GM18909 (cell line): ENCODE measurements around the gene STAG1.
"Not testable (repeated sequence)": the region's sequence is repeated elsewhere in the genome, so short reads cannot be mapped to it uniquely, and the experiment has no call there.

Source experiments
- ATAC-seq: cut with Tn5 transposase; IDR thresholded peaks from one replicate; pipeline ENCODE4 v1.9.1; 2021; ENCODE audit warnings: mild to moderate bottlenecking; ENCODE audit not compliant: unreplicated experiment, poor library complexity

STAG1 gene

GRCh38 chr3:136456196-136456595 lies 296.0 kb downstream of the STAG1 start:
- no peak for ATAC-seq

GRCh38 chr3:136444581-136444980 lies 307.6 kb downstream of the STAG1 start:
- ATAC-seq, result no peak

GRCh38 chr3:136437043-136437442 lies 315.1 kb downstream of the STAG1 start:
- no peak for ATAC-seq

DNA sequence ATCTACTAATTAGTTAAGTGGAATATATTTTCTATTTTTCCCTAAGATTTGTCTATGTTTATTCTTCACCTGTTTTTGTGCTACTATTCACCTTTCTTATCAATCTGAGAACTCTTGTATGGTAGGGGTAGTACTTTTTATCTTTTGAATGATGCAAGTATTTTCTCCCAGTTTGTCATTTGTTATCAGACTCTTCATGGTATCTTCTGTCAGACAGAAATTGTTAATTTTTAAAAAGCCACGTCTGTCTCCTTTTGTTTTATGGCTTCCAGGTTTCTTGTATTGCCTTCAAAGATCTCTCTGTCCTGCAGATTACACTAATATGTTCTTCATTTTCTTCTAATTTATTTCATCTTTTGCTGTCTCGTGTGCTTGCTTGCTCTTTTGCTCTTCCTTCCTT lies 317.7 kb downstream of the STAG1 start:
- no peak for ATAC-seq

GRCh38 chr3:136432685-136433084 lies 319.5 kb downstream of the STAG1 start:
- no peak for ATAC-seq

- no peak for ATAC-seq
Measured at GRCh38 chr3:136428167-136428566, 324.0 kb downstream of the STAG1 start.

- no peak for ATAC-seq
Measured at GRCh38 chr3:136427236-136427635, 324.9 kb downstream of the STAG1 start.

DNA sequence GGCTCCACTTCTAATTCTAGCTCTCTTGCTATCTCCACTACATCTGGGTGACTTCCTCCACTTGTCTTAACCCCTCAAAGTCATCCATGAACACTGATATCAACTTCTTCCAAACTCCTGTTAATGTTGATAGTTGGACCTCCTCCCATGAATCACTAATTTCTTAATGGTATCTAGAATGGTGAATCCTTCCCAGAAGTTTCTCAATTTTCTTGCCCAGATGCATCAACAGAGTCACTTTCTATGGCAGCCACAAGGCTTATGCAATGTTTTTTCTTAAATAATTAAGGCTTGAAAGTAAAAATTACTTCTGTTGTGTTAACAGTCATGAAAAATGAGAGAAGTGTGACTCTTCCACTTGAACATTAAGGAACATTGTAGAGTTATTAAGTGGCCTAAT lies 337.7 kb downstream of the STAG1 start:
- ATAC-seq, result no peak

DNA sequence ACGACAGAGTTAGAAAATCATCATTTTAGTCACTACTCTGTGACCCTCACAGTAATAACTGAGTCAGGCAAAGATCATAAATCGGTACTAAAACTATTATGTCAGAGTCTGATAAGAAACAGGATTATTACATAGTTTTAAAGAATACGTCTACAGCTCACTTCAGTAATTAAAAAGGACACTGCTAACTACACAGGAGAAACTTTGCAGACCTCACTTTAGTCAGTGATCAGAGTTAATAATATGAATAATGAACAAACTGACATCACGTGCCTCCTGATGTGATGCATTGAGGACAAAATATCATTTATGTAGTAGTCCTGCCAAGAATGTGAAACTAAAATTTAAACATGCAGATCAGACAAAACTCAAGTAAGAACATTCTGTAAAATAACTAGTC lies 339.9 kb downstream of the STAG1 start:
- no peak for ATAC-seq

- no peak for ATAC-seq
Measured at GRCh38 chr3:136409549-136409948, 342.6 kb downstream of the STAG1 start.

GRCh38 chr3:136404056-136404455 lies 348.1 kb downstream of the STAG1 start:
- no peak for ATAC-seq

- ATAC-seq, result no peak
Measured at GRCh38 chr3:136396916-136397315, 355.3 kb downstream of the STAG1 start.

DNA sequence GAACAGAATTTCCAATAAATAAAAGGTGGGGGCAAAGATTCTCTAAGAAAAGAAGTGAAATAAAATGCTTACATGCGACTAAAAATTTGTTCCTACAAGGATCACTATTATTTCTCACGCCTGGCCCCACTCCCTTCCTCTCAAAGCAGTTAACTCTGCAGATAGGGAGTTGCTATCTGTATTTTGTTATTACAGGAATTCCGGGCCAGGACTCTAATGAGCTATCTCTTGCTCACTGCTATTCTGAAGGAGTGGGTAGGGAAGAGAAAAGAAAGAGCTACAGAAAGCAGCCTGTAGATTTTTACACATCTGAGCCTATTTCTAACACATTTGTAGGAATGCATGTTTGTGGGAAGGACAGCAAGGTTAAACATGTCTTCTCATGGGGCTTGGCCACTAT lies 361.6 kb downstream of the STAG1 start:
- no peak for ATAC-seq

DNA sequence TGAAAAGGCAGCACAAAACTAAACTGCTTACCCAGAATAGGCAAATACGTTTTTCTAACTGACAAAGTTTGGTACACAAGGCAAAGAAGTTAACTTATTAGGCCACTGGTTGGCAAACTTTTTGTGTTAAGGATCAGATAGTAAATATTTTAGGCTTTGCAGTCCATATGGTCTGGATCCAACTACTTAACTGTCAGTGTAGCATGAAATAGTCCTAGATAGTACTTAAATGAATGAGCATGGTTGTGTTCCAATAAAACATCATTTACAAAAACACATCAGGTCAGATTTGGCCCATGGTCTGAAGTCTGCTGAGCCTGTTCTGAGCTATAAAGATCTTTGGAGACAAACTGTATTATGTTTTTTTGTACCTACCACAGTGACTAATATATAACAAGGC lies 365.1 kb downstream of the STAG1 start:
- no peak for ATAC-seq

GRCh38 chr3:136385457-136385856 lies 366.7 kb downstream of the STAG1 start:
- ATAC-seq, result peak; percentile 94

DNA sequence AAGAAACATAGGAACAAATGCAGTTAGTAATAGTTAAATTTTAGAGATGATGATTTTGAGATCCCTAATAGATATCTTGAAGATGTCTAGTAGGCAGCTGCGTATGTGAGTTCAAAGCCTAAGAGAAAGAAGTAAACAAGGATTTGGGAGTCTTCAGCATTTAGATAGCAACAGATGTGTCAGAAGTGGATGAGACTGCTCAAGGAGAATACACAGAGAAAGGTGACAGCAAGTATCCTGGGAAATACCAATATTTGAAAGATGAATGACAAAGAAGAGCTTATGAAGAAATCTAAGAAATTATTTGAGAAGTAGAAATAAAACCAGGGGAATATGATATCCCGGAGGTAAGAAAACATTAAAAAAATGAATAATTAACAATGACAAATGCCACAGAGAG lies 371.1 kb downstream of the STAG1 start:
- no peak for ATAC-seq

DNA sequence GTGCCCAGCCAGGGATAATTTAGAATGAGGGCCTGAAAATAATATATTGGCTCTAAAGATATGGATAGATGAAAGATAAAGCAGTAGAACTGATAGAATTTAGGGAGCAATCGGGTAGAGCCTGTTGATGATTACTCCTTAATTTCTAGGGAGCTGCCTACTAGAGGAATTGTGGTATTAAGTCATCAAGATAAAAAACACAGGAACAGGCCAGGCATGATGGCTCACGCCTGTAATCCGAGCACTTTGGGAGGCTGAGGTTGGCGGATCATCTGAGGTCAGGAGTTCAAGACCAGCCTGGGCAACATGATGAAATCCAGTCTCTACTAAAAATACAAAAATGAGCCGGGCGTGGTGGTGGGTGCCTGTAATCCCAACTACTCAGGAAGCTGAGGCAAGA lies 371.6 kb downstream of the STAG1 start:
- ATAC-seq, result no peak

- no peak for ATAC-seq
Measured at GRCh38 chr3:136378011-136378410, 374.2 kb downstream of the STAG1 start.

GRCh38 chr3:136377508-136377907 lies 374.7 kb downstream of the STAG1 start:
- no peak for ATAC-seq

GRCh38 chr3:136375800-136376199 lies 376.4 kb downstream of the STAG1 start:
- ATAC-seq, result not testable (repeated sequence)

GRCh38 chr3:136366289-136366688 lies 385.9 kb downstream of the STAG1 start:
- ATAC-seq, result no peak

GRCh38 chr3:136353461-136353860 lies 398.7 kb downstream of the STAG1 start:
- ATAC-seq, result peak; percentile 61

DNA sequence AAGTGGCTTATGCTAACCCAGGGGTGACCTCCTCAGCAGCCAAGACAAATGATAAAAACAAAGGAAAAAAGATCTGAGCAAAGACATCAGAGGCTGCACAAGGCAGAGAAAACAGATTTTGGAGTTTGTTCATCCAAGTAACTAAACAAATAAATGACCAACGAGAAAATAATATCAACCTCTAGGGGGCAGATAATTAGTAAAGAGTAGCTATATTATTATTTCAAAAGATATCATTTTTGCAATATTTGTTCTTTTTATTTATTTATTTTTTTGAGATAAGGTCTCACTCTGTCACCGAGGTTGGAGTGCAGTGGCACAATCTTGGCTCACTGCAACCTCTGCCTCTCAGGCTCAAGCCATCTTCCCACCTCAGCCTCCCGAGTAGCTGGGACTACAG lies 400.3 kb downstream of the STAG1 start:
- ATAC-seq, result no peak
